T-cell (primary cell): ENCODE data around the gene EFCAB3. TPM values are rescaled to one million over a fixed set of nuclear protein-coding genes. Genes with fewer than 3 reads are reported as not detected.
"Not testable (repeated sequence)": the region's sequence is repeated elsewhere in the genome, so short reads cannot be mapped to it uniquely, and the experiment has no call there.

Experiments used
- ATAC-seq, 4 experiments: fragments of 200-7000 bp in 3 of 4; fragments of 150-1000 bp in 1 of 4; cut with Tn5 transposase; replicated peaks in 1 of 4; 1 replicate in 3 of 4; 2 replicates in 1 of 4; pipeline ENCODE4 v1.10.0; 2021; ENCODE audit warnings: moderate library complexity in 3 of 4, mild to moderate bottlenecking in 2 of 4, moderate number of reproducible peaks in 1 of 4
- CTCF ChIA-PET, 2 donors: fragments of 300-600 bp; sonication (Branson Sonifier 250); formaldehyde crosslinking; loops; one replicate each; lab custom pipeline; 2022; ENCODE audit warnings: antibody characterized with exemption in 2 of 2; lab: Charles Lee
- POLR2A ChIA-PET, 2 donors: fragments of 300-600 bp; sonication (Branson Sonifier 250); formaldehyde crosslinking; loops; one replicate each; lab custom pipeline; 2022; ENCODE audit warnings: antibody characterized with exemption in 2 of 2; lab: Charles Lee
- DNase-seq, 35 experiments: peaks; one replicate each; pipeline versions ENCODE4 v3.0.0 to v3.0.0-alpha.2; 2013 to 2023
- H3K27ac ChIP-seq: one replicate; pipeline ENCODE4 v1.5.1; 2013; ENCODE audit warnings: low read length
- H3K27me3 ChIP-seq, 2 experiments: replicated peaks in 1 of 2; 1 replicate in 1 of 2; 2 replicates in 1 of 2; pipeline versions ENCODE4 v1.6.1 to v1.7.0; 2013; ENCODE audit warnings: low read length in 1 of 2, mixed read lengths in 1 of 2; ENCODE audit not compliant: control insufficient read depth in 2 of 2, insufficient read depth in 2 of 2; ENCODE audit errors: extremely low read depth in 1 of 2
- H3K36me3 ChIP-seq, 2 donors: 1 replicate in 1 of 2; 2 replicates in 1 of 2; pipeline versions ENCODE4 v1.6.1 to v1.7.0; 2013; ENCODE audit warnings: low read length in 1 of 2; ENCODE audit not compliant: control insufficient read depth in 2 of 2, insufficient read depth in 1 of 2; ENCODE audit errors: extremely low read depth in 1 of 2
- H3K4me1 ChIP-seq, 2 experiments: 1 replicate in 1 of 2; 2 replicates in 1 of 2; pipeline versions ENCODE4 v1.6.1 to v1.7.0; 2013; ENCODE audit warnings: low read length in 2 of 2, mixed read lengths in 1 of 2; ENCODE audit not compliant: insufficient read depth in 2 of 2, control insufficient read depth in 1 of 2; ENCODE audit errors: extremely low read depth in 1 of 2
- H3K4me3 ChIP-seq, 2 donors: 1 replicate in 1 of 2; 2 replicates in 1 of 2; pipeline versions ENCODE4 v1.5.1 to v1.7.0; 2013; ENCODE audit warnings: mild to moderate bottlenecking in 2 of 2, low read length in 1 of 2, moderate library complexity in 1 of 2; ENCODE audit not compliant: control insufficient read depth in 1 of 2; ENCODE audit errors: extremely low read depth in 1 of 2
- H3K9me3 ChIP-seq: 2 replicates; pipeline ENCODE4 v1.7.0; 2013
- H3K27ac Mint-ChIP-seq, 2 donors: one replicate each; pipeline ENCODE4 v1.8.0; 2020 to 2021; ENCODE audit warnings: mild to moderate bottlenecking in 2 of 2, mixed read lengths in 2 of 2
- H3K27me3 Mint-ChIP-seq, 2 donors: one replicate each; pipeline ENCODE4 v1.8.0; 2021 to 2022; ENCODE audit warnings: mixed read lengths in 2 of 2
- H3K36me3 Mint-ChIP-seq: one replicate; pipeline ENCODE4 v1.8.0; 2021; ENCODE audit warnings: mixed read lengths
- H3K4me1 Mint-ChIP-seq, 3 donors: one replicate each; pipeline ENCODE4 v1.8.0; 2020 to 2022; ENCODE audit warnings: mixed read lengths in 3 of 3, mild to moderate bottlenecking in 1 of 3
- H3K4me3 Mint-ChIP-seq, 3 donors: one replicate each; pipeline ENCODE4 v1.8.0; 2020 to 2022; ENCODE audit warnings: mild to moderate bottlenecking in 3 of 3, mixed read lengths in 3 of 3, moderate library complexity in 3 of 3
- H3K9me3 Mint-ChIP-seq, 3 donors: one replicate each; pipeline ENCODE4 v1.8.0; 2020 to 2022; ENCODE audit warnings: mixed read lengths in 3 of 3
- WGBS: methylation state at CpG from one replicate; pipeline ENCODE4 v1.1.5; 2013; ENCODE audit warnings: missing lambda C conversion rate; ENCODE audit not compliant: insufficient coverage; 5-methylcytosine and 5-hydroxymethylcytosine counted together
- total RNA-seq, 35 experiments: library from RNA in 6 of 35; stranded (reverse) in 6 of 35; fragments of 120-200 nt in 1 of 35; gene quantifications; one replicate each; pipeline versions ENCODE4 v1.2.1 to v1.2.4 and lab custom pipeline; 2013 to 2026

The EFCAB3 gene
- total RNA-seq, 5 donors from 2014 or later (not counting 1 experiment from before 2014, with no cell fraction given), result not detected

- no peaks in the 10 kb centered on the region for H3K9me3 Mint-ChIP-seq
- H3K4me1 Mint-ChIP-seq, result no peaks in the 10 kb centered on the region
- Histone ChIP-seq H3K9me3 (no peaks in the 10 kb centered on the region), H3K4me1 (no peaks in the 10 kb centered on the region), H3K27ac (no peak overlapping the region), H3K4me3 (no peak overlapping the region), H3K27me3 (peaks cover 0 to 8% of the 10 kb centered on the region in 2 experiments), H3K36me3 (no peaks in the 10 kb centered on the region)
- ChIA-PET CTCF (no interaction called here), POLR2A (no interaction called here)
- no peak overlapping the region for H3K4me3 Mint-ChIP-seq
- H3K27me3 Mint-ChIP-seq, result peaks cover 18 to 38% of the 10 kb centered on the region in 2 donors
- no peaks in the 10 kb centered on the region for H3K36me3 Mint-ChIP-seq
- no peak overlapping the region for H3K27ac Mint-ChIP-seq
- ATAC-seq (no peak), DNase-seq (no peak)
- no CpG with 5 or more reads among the region's 1 CpG for WGBS
These were observed 12.6 kb downstream of the EFCAB3 start for GRCh38 chr17:62392908-62393307.

GRCh38 chr17:62398891-62399290 lies 18.5 kb downstream of the EFCAB3 start:
- no peak overlapping the region for H3K27ac ChIP-seq
- Mint-ChIP-seq H3K9me3 (no peaks in the 10 kb centered on the region), H3K27me3 (peaks cover 18 to 35% of the 10 kb centered on the region in 2 donors), H3K27ac (no peak overlapping the region), H3K4me3 (no peak overlapping the region), H3K4me1 (no peaks in the 10 kb centered on the region), H3K36me3 (no peaks in the 10 kb centered on the region)
- CTCF ChIA-PET, result interaction anchor here in 1 of 2 donors (0.6 kb wide), 1 partner anchor 87 kb away, joined by 4 read pairs; no protein-coding TSS in a partner anchor
- no CpG with 5 or more reads among the region's 1 CpG for WGBS
- H3K4me1 ChIP-seq, result no peaks in the 10 kb centered on the region
- no peaks in the 10 kb centered on the region for H3K36me3 ChIP-seq
- POLR2A ChIA-PET, result no interaction called here
- no peak overlapping the region for H3K4me3 ChIP-seq
- peaks cover 0 to 7% of the 10 kb centered on the region in 2 experiments for H3K27me3 ChIP-seq
- ATAC-seq (no peak), DNase-seq (no peak)
- H3K9me3 ChIP-seq, result no peaks in the 10 kb centered on the region

- CTCF ChIA-PET, result no interaction called here
These were observed 25.1 kb downstream of the EFCAB3 start for GRCh38 chr17:62405451-62405850.

GRCh38 chr17:62413090-62413489 lies 32.7 kb downstream of the EFCAB3 start:
- CTCF ChIA-PET, POLR2A ChIA-PET: not testable (repeated sequence)
- no CpG with 5 or more reads among the region's 1 CpG for WGBS

More at GRCh38 chr17:62405451-62405850, 25.1 kb downstream of the EFCAB3 start:
- no peak for ATAC-seq
- Mint-ChIP-seq H3K4me1 (no peaks in the 10 kb centered on the region), H3K36me3 (no peaks in the 10 kb centered on the region), H3K9me3 (no peaks in the 10 kb centered on the region), H3K27me3 (peaks cover 23 to 34% of the 10 kb centered on the region in 2 donors), H3K4me3 (no peak overlapping the region), H3K27ac (no peak overlapping the region)
- Histone ChIP-seq H3K4me1 (no peaks in the 10 kb centered on the region), H3K4me3 (no peak overlapping the region), H3K9me3 (no peaks in the 10 kb centered on the region), H3K27ac (no peak overlapping the region), H3K27me3 (peaks cover 0 to 15% of the 10 kb centered on the region in 2 experiments), H3K36me3 (no peaks in the 10 kb centered on the region)
- DNase-seq, result no peak
- POLR2A ChIA-PET, result no interaction called here
- no CpG with 5 or more reads among the region's 2 CpGs for WGBS

GRCh38 chr17:62423647-62424461 lies 43.5 kb downstream of the EFCAB3 start, which contains the start of gene METTL2A:
Gene METTL2A (plus strand): TSS chr17:62423897. CDS start chr17:62423903, 6 bp downstream.
- Mint-ChIP-seq H3K4me1 (peaks cover 22 to 30% (median 28%) of the 10 kb centered on the region in 3 donors), H3K4me3 (peak within 1 kb of the TSS; percentile 97 to 98 (median 97)), H3K27ac (peak within 1 kb of the TSS; percentile 87 to 90)
- DNase-seq (peak; percentile 59 to 90 (median 79)), ATAC-seq (peak; percentile 94 to 96 (median 96))
- peaks cover 2 to 11% of the 10 kb centered on the region in 2 experiments for H3K4me1 ChIP-seq
- H3K9me3 ChIP-seq, H3K36me3 ChIP-seq, POLR2A ChIA-PET, H3K27me3 Mint-ChIP-seq, H3K27me3 ChIP-seq, H3K36me3 Mint-ChIP-seq, H3K9me3 Mint-ChIP-seq: not testable (repeated sequence)
- under 1% methylated on average over 49 of the region's 58 CpGs for WGBS
- H3K4me3 ChIP-seq, result peak within 1 kb of the TSS; percentile 72
- peak within 1 kb of the TSS; percentile 60 for H3K27ac ChIP-seq
- CTCF ChIA-PET, result interaction anchor here in 1 of 2 donors (1.1 kb wide), 1 partner anchor 60 kb away, joined by 3 read pairs; no protein-coding TSS in a partner anchor

More at GRCh38 chr17:62413090-62413489, 32.7 kb downstream of the EFCAB3 start:
- not testable (repeated sequence) for H3K4me1 Mint-ChIP-seq, H3K4me3 ChIP-seq, H3K27me3 ChIP-seq, H3K4me3 Mint-ChIP-seq, H3K4me1 ChIP-seq, DNase-seq, H3K9me3 Mint-ChIP-seq, H3K9me3 ChIP-seq, H3K36me3 ChIP-seq, ATAC-seq, H3K27ac Mint-ChIP-seq, H3K27ac ChIP-seq, H3K36me3 Mint-ChIP-seq
- H3K27me3 Mint-ChIP-seq, result peaks cover 22 to 25% of the 10 kb centered on the region in 2 donors

- CTCF ChIA-PET, result not testable (repeated sequence)
- no CpG with 5 or more reads among the region's 2 CpGs for WGBS
These were observed 45.9 kb downstream of the EFCAB3 start for GRCh38 chr17:62426214-62426613.

More at GRCh38 chr17:62426214-62426613, 45.9 kb downstream of the EFCAB3 start:
- H3K27me3 Mint-ChIP-seq, DNase-seq, H3K27ac ChIP-seq, H3K27ac Mint-ChIP-seq, H3K9me3 ChIP-seq, H3K27me3 ChIP-seq, H3K36me3 ChIP-seq, H3K9me3 Mint-ChIP-seq, ATAC-seq, POLR2A ChIA-PET, H3K4me3 Mint-ChIP-seq, H3K4me3 ChIP-seq: not testable (repeated sequence)
- peaks cover 22 to 30% (median 28%) of the 10 kb centered on the region in 3 donors for H3K4me1 Mint-ChIP-seq
- H3K4me1 ChIP-seq, result peaks cover 2 to 11% of the 10 kb centered on the region in 2 experiments
- peaks cover 15% of the 10 kb centered on the region for H3K36me3 Mint-ChIP-seq
